ENCODE data around the gene HHLA2.
A peak's percentile ranks its signal among the peaks of the same experiment; 100 is the strongest.
"Not testable (repeated sequence)": the region's sequence is repeated elsewhere in the genome, so short reads cannot be mapped to it uniquely, and the experiment has no call there.

Gene HHLA2

DNA sequence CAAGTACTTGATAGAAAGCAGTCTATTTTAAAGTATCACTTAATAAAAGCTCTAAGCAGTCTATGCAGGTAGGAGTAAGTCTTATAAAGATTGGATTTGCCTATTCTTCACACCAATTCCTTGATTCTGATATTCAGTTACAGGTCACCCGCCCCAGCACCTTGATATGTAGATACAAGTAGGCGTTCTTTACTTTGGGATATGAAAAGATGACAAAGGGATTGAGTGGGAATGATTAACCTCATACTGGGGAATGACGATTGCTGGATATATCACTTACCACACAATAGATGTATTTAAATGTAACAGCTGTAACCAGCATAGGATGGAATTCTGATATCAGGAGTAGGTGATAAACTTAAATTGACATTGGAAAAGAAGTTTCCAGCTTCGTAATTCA is 47.1 kb downstream of the HHLA2 start:
- no peak for DNase-seq

DNA sequence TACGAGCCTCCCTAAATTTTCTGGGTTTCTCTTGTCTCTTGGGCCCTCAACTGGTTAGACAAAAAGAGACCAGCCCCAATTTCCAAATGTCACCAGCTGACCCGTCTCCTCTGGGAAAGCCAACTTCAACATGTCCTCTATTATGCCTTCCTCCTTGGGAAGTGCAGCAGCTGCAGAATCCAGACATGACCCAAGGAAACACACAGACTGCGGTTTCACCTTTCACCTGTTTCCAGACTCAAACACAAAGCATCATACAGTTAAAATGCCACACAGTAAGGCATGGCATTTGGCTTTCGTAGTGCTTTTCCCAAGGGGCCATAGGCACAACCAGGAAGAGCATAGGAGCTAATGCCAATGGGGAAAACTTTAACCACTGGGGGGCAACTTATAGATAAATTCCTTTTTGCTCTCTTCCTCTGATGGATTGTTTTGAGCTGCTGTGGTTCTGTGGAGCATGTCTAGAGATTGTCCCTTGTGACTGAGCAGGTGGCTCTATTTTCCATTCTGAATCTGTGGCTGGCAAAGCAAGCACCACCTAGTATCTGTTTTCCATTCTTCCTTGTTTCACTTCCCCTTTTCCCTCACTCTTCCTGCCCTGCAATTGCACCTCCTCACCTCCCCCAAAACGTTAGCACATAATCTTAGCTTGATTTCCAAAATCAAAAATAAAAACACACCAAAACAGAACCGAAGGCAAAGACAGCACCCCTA is 49.3 kb downstream of the HHLA2 start:
- peak; percentile 47 for DNase-seq

DNA sequence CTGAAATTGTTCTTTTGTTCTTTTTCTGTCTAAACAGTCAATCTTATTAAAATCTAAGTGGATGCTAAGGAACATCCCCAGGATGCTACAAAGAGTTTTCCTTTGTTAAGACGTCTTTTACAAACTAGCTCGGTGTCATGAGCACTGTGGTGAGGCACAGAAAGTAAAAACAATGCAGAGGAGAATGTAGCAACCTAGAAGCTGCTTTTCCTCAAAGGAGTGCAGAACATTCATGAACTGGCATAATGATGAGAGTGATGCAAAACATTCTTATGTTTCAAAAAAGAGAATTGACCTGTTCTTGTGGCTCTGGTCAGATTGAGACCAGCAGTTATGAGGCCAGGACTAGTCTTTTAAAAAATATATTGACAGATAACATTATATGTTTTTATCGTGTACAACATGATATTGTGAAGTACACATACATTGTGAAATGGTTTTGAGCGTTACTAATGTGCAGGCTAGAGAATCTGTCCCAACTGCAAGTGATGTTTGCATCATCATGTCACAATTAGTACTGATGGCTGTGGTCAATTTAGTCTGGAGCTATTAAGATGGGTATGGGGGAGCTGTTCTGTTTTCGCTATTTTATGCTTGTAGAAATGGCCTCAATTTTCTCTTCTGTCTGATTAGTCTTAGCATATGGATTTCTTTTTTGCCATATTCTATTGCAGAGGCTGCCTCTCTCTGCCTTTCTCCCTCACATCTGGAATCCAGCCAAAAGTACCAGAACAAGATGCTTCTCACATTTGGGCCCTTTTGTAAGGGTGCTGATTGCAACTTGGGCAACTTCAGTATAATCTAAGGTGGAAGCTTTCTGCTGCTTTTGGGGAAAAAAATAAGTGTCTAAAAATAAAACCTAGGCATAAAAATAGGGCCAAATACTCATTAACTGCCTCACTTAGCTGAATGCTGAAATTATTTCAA is 50.2 kb downstream of the HHLA2 start:
- no peak for DNase-seq

DNA sequence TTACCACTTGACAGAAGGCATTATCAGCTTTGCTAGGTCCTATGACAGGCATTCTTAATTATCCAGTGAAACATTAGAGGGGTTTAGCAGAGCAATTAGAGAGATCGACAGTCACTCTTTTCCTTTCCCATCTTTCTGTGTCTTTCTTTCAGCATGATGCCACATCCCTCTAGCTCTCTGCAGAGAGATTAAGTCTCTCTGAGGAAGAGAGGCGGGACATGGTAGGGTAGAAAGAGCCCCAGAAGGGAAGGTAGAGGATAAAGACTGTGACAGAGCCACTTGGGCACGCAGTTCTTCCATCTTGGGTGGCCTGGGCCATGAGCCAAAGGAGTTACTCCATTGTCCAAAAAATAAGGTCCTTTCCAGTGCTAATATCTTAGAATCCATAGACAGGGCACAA is 55.8 kb downstream of the HHLA2 start:
- no peak for DNase-seq

DNA sequence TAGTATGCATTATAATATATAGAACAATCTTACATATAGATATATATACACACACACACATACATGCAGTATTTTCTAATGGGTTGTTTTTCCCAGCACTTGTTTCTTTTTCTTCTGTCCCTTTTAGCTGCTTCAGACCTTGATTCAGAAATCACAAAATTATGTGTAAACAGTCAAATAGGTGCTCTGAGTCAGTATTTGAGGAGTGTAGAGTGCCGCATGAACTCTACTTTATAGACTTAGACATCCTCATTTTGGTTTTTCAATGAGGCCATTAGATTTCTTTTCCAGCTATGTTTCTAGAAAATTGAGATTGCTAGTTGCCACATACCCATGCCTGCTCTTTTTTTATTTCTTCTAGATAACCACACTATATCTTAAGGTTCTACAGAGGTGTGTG is 58.2 kb downstream of the HHLA2 start:
- DNase-seq, result no peak

DNA sequence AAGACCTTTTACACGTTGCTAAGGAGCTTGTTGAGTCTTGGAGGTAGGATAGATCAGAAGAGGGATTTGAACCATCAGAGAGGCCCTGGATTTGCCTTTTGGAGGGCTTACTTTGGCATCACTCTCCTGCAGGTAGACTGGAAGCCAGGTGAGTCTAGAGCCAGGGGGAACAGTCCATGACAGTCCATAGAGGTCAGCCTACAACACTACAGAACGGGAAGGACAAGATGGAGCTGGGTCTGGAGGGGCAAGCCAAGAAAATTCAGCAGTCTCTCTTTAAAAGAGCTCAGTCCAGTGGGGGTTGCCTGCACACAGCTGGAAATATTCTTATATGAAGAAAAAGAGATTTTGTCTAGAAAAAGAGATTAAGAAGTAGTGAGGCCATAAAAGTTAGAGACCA is 60.7 kb downstream of the HHLA2 start:
- no peak for DNase-seq

DNA sequence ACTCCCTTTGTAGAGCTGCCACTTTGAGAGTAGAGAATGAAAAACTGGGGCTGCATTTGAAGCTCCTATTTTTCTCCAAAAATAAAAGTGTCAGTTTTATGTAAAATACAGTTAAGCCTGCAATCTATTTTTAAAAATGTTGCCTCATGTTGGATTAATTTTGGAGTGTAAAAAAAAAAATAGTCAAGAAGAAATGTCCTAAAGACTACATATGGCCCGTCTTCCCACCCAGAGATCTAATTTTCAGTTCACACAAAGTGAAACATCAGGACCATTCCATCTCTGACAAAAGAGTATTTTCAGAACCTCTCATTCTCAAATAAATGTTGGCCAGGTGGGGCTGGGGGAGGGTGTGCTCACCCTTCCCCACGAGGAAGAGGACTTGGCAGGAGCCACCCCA is 62.7 kb downstream of the HHLA2 start:
- DNase-seq, result no peak

DNA sequence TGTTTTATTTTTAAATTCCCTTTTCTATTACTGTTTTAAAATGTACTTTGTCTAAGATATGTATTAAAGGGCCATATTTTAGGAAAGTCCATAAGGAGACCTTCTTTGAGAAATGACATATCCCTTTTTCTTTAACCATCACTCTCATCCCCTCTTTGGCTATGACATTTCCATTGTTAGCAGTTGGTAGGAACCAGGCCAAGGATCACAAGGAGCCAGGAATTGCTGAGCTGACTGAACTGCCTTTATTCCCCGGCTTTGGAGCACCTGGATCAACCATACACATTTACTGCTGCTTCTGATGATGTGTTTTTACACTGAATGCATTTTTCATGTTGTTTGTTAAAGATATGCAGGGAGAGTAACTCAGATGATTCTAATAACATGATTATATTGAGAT is 79.7 kb downstream of the HHLA2 start:
- no peak for DNase-seq

DNA sequence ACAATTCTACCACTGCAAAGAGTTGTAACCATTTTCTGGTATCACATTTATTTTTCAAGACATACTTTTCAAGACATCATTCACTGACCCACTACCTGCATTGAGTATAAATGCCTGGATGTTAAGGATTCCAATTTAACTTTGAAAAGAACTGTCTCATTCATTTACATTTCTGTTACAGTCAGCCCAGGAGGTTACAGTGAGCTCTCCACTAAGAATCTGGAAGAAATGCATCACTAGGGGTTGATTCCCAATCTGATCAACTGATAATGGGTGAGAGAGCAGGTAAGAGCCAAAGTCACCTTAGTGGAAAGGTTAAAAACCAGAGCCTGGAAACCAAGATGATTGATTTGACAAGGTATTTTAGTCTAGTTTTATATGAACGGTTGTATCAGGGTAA is 81.0 kb downstream of the HHLA2 start:
- no peak for DNase-seq

DNA sequence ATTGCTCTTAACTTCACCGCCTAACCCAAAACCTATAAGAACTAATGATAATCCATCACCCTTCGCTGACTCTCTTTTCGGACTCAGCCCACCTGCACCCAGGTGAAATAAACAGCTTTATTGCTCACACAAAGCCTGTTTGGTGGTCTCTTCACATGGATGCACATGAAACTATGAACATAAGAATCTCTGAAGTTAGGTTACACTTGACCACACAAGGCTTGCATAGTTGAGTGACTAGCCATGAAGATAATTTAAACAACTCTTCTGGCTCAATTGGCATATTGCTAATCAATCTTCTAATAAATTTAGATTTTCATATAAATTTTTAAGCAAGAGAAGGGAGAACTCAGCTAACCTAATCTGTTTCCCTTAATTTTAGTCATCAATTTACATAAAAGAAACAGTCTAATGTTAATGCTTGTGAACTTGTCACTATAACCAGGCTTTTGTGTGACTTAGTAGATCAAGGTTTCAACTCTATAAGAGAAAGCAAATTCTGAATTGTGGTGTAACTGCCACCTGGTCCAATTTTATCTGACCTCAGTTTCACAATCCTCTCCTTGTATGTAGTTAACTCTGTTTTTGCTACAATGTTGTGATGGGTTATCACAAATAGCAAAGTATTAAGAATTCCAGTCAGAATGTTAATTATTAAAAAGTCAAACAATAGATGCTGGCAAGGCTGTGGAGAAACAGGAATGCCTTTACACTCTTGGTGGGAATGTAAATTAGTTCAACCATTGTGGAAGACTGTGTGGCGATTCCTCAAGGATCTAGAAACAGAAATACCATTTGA is 82.0 kb downstream of the HHLA2 start:
- no peak for DNase-seq

DNA sequence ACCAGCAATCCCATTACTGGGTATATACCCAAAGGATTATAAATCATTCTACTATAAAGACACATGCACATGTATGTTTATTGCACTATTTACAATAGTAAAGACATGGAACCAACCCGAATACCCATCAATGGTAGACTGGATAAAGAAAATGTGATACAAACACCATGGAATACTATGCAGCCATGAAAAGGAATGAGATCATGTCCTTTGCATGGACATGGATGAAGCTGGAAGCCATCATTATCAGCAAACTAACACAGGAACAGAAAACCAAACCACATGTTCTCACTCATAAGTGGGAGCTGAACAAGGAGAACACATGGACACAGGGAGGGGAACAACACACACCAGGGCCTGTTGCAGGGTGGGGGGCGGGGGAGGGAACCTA is 82.6 kb downstream of the HHLA2 start:
- DNase-seq, result not testable (repeated sequence)

DNA sequence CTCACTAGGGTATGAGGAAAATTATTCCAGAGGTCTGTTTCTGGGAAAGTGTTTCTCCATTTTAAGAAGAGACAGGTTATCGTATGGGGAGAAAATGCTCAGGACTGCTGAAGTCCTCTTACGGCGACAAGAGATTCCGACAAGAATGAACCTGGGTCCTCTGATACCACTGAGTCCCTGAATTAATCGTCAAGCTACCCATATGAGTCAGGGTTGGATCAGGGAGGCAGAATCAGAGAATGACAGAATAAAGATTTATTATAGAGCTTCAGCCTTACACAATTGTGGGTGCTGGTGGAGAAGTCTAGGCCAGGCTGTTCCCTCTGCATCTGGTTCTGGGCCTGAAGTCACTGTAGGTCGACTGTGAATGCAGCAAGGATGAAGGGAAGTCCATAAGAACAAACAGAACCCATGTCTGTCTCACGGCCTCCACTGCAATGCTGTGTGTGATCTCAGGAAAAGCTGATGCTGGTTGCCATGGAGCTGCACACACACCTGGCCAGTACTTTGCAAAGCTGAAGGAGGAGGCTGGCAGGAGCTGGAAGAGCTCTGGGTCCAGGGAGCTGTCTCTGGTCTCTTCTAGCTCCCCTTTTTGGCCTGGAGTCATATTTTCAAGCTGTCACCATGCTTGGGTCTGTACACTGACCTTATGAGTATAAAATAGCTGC is 83.9 kb downstream of the HHLA2 start:
- no peak for DNase-seq

DNA sequence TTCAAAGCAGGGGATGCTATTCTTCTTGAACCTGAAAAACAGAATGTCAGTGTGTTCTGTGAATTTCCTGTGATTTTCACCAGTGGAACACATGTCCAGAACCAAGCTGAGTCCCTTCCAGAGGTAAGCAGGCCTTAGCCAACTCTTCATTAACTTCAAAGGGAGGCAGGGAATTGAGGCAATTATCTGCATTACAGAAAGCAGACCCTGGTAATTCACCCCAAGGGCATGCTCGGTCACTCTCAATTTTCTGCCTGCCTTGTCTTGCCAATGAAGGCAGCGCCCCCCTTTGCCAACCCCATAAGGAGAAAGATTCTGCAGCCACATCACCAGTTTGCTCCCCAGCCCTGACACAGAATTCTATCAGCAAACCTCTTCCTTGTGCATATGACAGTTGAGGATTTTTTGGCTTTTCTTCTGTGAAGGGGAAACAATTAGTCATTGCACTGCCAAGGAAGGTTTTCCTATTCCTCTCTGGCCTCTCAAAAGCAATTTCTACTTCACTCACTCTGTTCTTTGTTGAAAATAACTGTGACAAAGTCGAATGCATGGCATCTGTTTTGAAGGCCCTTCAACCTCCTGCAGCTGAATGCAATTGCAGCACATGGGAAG is 85.3 kb downstream of the HHLA2 start:
- DNase-seq, result no peak

DNA sequence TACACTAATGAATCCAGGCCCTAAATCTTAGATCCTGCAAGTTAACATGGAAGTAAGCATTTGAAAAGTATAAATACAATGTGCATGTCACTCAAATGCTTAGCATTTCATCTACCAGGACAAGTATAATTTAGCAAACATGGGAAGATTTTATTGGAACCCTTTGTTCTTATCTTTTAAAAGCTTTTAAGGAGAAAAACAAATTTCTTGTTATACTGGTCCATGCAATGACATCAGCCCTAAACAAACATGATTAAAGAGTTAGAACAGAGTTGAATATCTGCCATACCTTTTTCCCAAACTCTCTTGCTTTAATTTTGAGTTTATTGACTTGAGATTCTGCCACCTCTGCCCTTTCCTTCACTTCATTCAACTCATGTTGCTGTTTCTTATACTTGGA is 87.0 kb downstream of the HHLA2 start:
- no peak for DNase-seq

DNA sequence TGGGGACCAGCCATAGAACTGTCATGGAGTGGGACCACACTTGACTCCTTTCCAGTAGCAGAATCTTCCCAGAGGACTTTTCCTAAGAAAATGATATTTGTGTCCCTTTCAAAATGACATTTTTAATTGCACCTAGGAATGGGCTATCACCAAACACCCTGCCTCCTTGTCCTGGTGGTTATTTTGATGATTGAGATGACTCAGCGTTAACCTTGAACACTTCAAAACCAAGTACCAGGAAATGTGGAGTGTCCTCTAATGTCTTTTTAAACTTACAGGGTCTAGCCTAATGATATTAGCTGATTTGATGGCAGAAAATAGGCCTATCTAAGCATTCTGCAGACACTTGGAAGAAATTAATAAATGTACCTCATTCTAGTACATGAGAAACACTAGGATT is 90.7 kb downstream of the HHLA2 start:
- no peak for DNase-seq

DNA sequence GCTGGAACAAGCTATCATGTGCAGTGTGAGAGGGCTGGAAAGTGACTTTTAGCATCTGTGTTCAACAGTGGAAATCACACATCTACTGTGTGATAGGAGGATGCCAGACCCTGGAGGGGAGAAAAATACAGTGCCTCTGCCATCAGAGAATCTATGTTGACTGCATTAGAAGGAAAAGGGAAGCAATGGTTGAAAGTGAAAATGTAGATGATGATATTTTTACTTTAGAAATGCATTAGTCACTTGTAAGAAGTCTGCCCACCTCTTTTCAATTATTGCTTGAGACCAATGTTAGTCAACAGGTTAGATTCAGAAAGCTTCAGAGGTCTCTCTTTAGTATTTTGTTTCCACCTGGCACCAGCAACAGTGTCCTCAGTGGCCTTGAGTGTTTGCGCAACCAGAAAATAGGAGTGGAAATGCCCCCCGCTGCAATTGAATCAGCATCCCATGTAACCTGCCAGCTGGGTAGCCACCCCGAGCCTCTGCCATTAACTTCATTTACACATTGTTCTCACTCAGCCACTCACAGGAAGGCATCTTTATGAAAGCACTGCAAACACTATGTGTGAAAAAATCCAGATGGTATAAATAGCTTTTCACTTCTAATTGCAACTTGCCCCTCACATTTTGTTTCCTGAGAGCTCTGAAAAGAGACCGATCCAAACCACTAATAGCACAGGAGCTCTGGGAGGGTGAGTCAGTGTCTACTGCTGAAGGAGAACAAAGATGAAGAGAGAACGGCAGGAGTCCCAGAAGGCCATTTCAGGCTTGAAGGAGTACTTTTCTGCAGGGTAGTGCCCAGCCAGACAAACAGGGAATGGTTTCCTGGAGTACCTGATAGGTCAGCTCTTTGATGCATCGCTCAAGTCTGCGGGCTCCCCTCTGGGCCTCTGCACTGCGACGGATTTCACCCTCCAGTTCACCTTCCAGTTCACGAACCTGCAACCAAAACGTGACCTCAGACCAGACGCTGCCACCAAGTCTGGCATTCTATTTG is 92.1 kb downstream of the HHLA2 start:
- DNase-seq, result peak; percentile 89

DNA sequence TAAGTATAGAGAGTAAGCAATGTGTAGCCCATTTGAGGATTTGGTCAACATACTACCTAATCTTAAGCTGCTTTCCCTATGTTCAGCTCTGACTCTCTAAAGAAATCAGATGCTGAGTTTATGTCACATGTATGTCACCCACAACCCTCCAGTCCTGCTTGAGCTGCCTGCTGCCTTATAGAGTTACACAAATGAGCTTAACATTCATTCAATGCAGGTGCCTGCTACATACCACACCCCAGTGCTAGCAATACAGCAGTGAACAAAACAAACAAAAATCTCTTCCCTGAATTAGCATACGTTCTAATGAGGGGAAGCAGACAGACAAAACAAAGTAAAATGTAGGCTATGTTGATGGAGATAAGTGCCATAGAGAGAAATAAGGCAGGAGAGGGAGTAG is 93.0 kb downstream of the HHLA2 start:
- no peak for DNase-seq

DNA sequence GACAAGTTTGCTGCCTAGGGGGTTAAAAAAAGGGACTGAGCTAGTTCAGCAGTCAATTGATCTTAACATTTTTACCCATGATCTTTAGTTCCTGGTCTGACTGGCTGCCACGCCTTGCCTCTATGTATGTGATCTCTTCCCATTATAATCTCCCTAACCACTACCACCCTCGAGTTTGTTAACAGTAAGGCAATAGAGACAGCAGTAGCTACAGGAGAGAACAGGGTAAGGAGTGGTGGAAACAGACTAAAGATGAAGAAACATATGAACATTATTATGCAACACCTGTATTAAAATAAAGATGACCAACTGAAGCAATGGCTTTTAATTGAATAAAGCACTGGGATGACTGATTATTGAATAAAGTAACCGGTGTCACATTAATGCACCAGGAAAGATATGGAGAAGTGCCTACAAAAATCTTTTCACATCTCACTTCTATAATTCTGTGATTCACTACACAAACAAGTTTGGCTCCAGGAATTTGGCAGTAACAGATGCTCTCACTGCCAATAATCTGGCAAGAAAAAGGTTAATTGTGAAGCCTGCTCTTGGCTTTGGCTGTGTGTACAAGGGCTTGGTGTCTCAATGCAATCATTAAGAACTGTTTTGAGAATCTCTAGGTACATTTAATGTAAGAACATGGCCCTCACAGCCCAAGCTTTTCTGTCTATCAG is 95.7 kb downstream of the HHLA2 start:
- no peak for DNase-seq

DNA sequence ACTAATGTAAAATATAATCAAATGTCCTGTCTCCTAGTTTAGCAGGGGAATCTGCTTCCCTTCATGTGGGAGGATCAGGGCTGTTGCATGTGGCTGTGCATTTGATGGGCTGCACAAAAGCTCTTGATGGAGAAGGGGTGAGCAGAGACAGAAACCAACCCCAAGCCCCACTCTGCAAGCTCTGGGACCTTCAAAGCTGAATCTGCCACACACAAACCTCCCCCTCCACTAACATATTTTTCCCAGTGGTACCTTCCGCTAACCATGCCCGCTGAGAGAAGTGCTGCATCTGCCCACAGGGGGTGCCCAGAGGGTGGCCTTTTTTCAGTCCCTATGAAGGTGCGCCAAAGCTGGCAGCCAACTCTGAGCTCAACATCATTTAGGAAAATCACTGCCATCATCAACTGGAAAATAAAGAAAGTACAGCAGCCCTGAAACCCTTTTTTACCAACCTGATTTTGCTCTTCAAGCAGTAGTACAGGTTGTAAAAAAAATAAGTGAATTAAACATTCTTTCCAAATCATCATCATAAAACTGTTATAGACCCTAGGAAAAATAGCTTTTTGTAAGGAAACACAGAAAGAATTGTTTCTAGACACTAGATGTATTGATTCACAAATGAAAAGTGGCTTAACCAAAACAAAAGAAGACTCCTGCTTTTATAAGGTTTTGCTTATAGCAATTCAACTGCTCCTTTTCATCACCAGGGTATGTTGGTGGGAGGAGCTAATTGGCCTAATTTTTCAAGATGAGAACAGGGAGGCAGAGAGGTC is 97.0 kb downstream of the HHLA2 start:
- DNase-seq, result no peak

DNA sequence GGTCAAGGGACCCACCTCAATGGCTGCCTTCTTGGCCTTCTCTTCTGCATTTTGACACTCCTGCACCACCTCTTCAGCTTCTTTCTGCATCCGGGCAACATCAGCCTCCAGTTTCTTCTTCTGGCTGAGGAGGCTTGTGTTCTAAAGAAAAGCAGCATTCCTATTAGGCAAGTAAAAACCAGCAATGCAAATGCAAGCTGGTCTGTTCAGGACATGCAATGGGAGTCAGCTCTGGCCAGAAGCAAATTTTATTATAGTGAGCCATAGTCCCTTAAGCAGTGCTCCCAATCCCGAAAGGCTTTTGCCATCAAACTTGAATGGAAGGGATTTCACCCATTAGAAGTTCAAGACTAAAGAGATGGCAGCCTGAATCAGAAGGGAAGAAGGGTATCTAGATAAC is 97.7 kb downstream of the HHLA2 start:
- no peak for DNase-seq

Data from NCI-H187 treated with DMSO at 0.1 percent for 48 hours (cell line).